B cell (primary cell): Measurements from ENCODE around the gene STK35. TPM values are rescaled to one million over a fixed set of nuclear protein-coding genes. Genes with fewer than 3 reads are reported as not detected.

ENCODE experiments used
- ATAC-seq: fragments of 200-7000 bp; cut with Tn5 transposase; one replicate; pipeline ENCODE4 v1.10.0; 2021; ENCODE audit warnings: low read depth, mild to moderate bottlenecking, moderate number of reproducible peaks, moderate library complexity
- CTCF ChIA-PET: fragments of 350-600 bp; sonication (Branson Sonifier 250); formaldehyde crosslinking; loops from one replicate; lab custom pipeline; 2021; ENCODE audit warnings: antibody characterized with exemption, inconsistent platforms; lab: Charles Lee
- POLR2A ChIA-PET: fragments of 350-600 bp; sonication (Branson Sonifier 250); formaldehyde crosslinking; loops from one replicate; lab custom pipeline; 2021; ENCODE audit warnings: antibody characterized with exemption; lab: Charles Lee
- DNase-seq: peaks from one replicate; pipeline ENCODE4 v3.0.0; 2013
- H2AFZ ChIP-seq: 2 replicates; pipeline ENCODE4 v1.6.1; 2012; ENCODE audit warnings: mild to moderate bottlenecking, low read depth, low read length; ENCODE audit not compliant: insufficient read depth, poor library complexity, severe bottlenecking
- H3K27ac ChIP-seq, 2 donors: 1 replicate in 1 of 2; 2 replicates in 1 of 2; pipeline ENCODE4 v1.5.1; 2012 to 2013; ENCODE audit warnings: low read length in 2 of 2, mild to moderate bottlenecking in 2 of 2, moderate library complexity in 1 of 2
- H3K27me3 ChIP-seq, 4 experiments: fragments of 200-600 bp in 1 of 4; sonication (generic) in 1 of 4; replicated peaks in 1 of 4; 1 replicate in 2 of 4; 2 replicates in 2 of 4; pipeline versions ENCODE4 v1.6.1 to v1.7.0; 2013 to 2016; ENCODE audit warnings: low read length in 3 of 4, mild to moderate bottlenecking in 2 of 4, mixed read lengths in 1 of 4, moderate library complexity in 1 of 4; ENCODE audit not compliant: insufficient read depth in 4 of 4, control insufficient read depth in 3 of 4; ENCODE audit errors: control extremely low read depth in 1 of 4
- H3K36me3 ChIP-seq, 2 experiments: replicated peaks in 1 of 2; 1 replicate in 1 of 2; 2 replicates in 1 of 2; pipeline versions ENCODE4 v1.6.1 to v1.7.1; 2013; ENCODE audit warnings: low read length in 1 of 2; ENCODE audit not compliant: insufficient read depth in 2 of 2, control insufficient read depth in 1 of 2; ENCODE audit errors: control extremely low read depth in 1 of 2, extremely low read depth in 1 of 2
- H3K4me1 ChIP-seq, 2 donors: fragments of 200-600 bp in 1 of 2; sonication (generic) in 1 of 2; 1 replicate in 1 of 2; 2 replicates in 1 of 2; pipeline versions ENCODE4 v1.5.1 to v1.6.1; 2013 to 2017; ENCODE audit warnings: low read length in 2 of 2; ENCODE audit not compliant: control insufficient read depth in 2 of 2, insufficient read depth in 2 of 2
- H3K4me2 ChIP-seq: replicated peaks from 2 replicates; pipeline ENCODE3; 2012; ENCODE audit warnings: mild to moderate bottlenecking, low read depth, low read length; ENCODE audit not compliant: poor library complexity, severe bottlenecking
- H3K4me3 ChIP-seq, 5 experiments: fragments of 200-600 bp in 1 of 5; sonication (generic) in 1 of 5; 1 replicate in 3 of 5; 2 replicates in 2 of 5; pipeline versions ENCODE4 v1.5.1 to v1.7.0; 2011 to 2016; ENCODE audit warnings: low read length in 4 of 5, mild to moderate bottlenecking in 4 of 5, low read depth in 2 of 5, control low read depth in 1 of 5, moderate library complexity in 1 of 5; ENCODE audit not compliant: insufficient read depth in 1 of 5; ENCODE audit errors: control extremely low read depth in 1 of 5, extremely low read depth in 1 of 5
- H3K79me2 ChIP-seq: fragments of 200-600 bp; sonication (generic); one replicate; pipeline ENCODE4 v1.6.0; 2016; ENCODE audit warnings: low read length; ENCODE audit not compliant: control insufficient read depth, insufficient read depth
- H3K9ac ChIP-seq: fragments of 200-600 bp; sonication (generic); 2 replicates; pipeline ENCODE4 v1.6.1; 2017; ENCODE audit warnings: mild to moderate bottlenecking, low read length, moderate library complexity
- H3K9me3 ChIP-seq, 3 donors: one replicate each; pipeline versions ENCODE4 v1.6.1 to v1.7.1; 2013; ENCODE audit warnings: low read length in 2 of 3; ENCODE audit not compliant: control insufficient read depth in 2 of 3, insufficient read depth in 1 of 3; ENCODE audit errors: control extremely low read depth in 1 of 3
- H4K20me1 ChIP-seq: 2 replicates; pipeline ENCODE4 v1.6.0; 2012; ENCODE audit warnings: mild to moderate bottlenecking, low read length; ENCODE audit not compliant: insufficient read depth, control insufficient read depth, poor library complexity, severe bottlenecking
- H3K27ac Mint-ChIP-seq: one replicate; pipeline ENCODE4 v1.8.0; 2021; ENCODE audit warnings: mixed read lengths
- H3K27me3 Mint-ChIP-seq: one replicate; pipeline ENCODE4 v1.8.0; 2021; ENCODE audit warnings: mixed read lengths
- H3K4me1 Mint-ChIP-seq: one replicate; pipeline ENCODE4 v1.8.0; 2021; ENCODE audit warnings: mixed read lengths
- H3K4me3 Mint-ChIP-seq: one replicate; pipeline ENCODE4 v1.8.0; 2021; ENCODE audit warnings: mixed read lengths
- H3K9me3 Mint-ChIP-seq: one replicate; pipeline ENCODE4 v1.8.0; 2022; ENCODE audit warnings: mixed read lengths; ENCODE audit not compliant: insufficient read depth
- CTCF ChIP-seq: fragments of 200-600 bp; IDR thresholded peaks from one replicate; pipeline ENCODE4 v1.8.0; 2022; ENCODE audit warnings: antibody characterized with exemption, mild to moderate bottlenecking
- EZH2 ChIP-seq: IDR thresholded peaks from 2 replicates; pipeline ENCODE4 v1.6.1; 2012; ENCODE audit warnings: borderline replicate concordance, low read depth, mild to moderate bottlenecking, moderate library complexity, low read length; ENCODE audit not compliant: insufficient read depth, poor library complexity, severe bottlenecking
- WGBS: methylation state at CpG from one replicate; pipeline ENCODE4 v1.1.5; 2013; ENCODE audit warnings: missing lambda C conversion rate; ENCODE audit not compliant: insufficient coverage; 5-methylcytosine and 5-hydroxymethylcytosine counted together
- intact Hi-C: fragments of 100-400 bp; cut with micrococcal nuclease; formaldehyde crosslinking; loops from one replicate; pipeline ENCODE4 v1.10.0; 2022
- polyA plus RNA-seq: library from polyadenylated mRNA; depleted of rRNA; stranded (reverse); fragments of >200 nt; gene quantifications from 2 replicates; pipeline ENCODE4 v1.2.3, GENCODE V29; 2012
- total RNA-seq, 2 donors: library from RNA; stranded (reverse); fragments of 120-200 nt in 1 of 2; gene quantifications; 1 replicate in 1 of 2; 2 replicates in 1 of 2; pipeline versions ENCODE4 v1.2.3 to v1.2.4, GENCODE V29; 2013 to 2022

The STK35 gene
- total and polyA plus RNA-seq, 2 donors (not counting 1 experiment from before 2014, with no cell fraction given), result 12.8 to 23.9 TPM

GRCh38 chr20:2137552-2138201 is 36.0 kb downstream of the STK35 start:
- peaks cover 11% of the 10 kb centered on the region for H3K4me1 Mint-ChIP-seq
- no peaks in the 10 kb centered on the region for H3K27me3 ChIP-seq
- no peak overlapping the region for H3K27ac ChIP-seq
- DNase-seq (no peak), ATAC-seq (no peak)
- H3K4me1 ChIP-seq, result peaks cover 0 to 4% of the 10 kb centered on the region in 2 donors
- no peaks in the 10 kb centered on the region for H3K9me3 Mint-ChIP-seq
- peaks cover 98% of the 10 kb centered on the region for H4K20me1 ChIP-seq
- H3K9ac ChIP-seq, result no peak overlapping the region
- H3K79me2 ChIP-seq, result peaks cover 55% of the 10 kb centered on the region
- H3K9me3 ChIP-seq, result no peaks in the 10 kb centered on the region
- WGBS, result 97% methylated on average over 4 of the region's 11 CpGs
- H3K27me3 Mint-ChIP-seq, result no peaks in the 10 kb centered on the region
- H3K4me3 ChIP-seq, result no peak overlapping the region
- H3K4me2 ChIP-seq, result no peak overlapping the region
- CTCF ChIA-PET, result interaction anchor here (1.5 kb wide), 1 partner anchor 17 kb away, joined by 3 read pairs; no protein-coding TSS in a partner anchor
- TF ChIP-seq CTCF (no peak), EZH2 (no peak)
- no peak overlapping the region for H3K27ac Mint-ChIP-seq
- H3K4me3 Mint-ChIP-seq, result no peak overlapping the region
- POLR2A ChIA-PET, result no interaction called here
- H2AFZ ChIP-seq, result no peak overlapping the region
- H3K36me3 ChIP-seq, result peaks cover 0 to 13% of the 10 kb centered on the region in 2 experiments
- intact Hi-C loops, result no loop called here

DNA sequence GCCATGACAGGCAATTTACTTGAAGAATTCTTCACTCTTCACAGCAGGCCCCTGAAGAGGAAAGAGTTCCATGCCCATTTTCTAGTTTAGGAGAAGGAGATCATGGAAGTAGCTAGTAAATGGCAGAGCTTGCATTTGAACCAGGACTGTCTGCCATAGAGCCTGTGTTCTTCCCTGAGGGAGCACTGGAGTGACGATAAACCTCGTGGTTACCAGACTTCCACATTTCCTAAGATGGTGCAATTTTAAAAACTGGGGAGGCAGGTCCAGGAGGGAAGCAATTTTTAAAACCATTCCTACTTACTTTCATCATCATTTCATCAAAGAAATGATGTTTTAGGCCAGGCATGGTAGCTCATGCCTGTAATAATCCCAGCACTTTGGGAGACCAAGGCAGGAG is 36.8 kb downstream of the STK35 start:
- Histone ChIP-seq H4K20me1 (peaks cover 94% of the 10 kb centered on the region), H3K4me2 (no peak overlapping the region), H3K9ac (no peak overlapping the region), H3K79me2 (peaks cover 47% of the 10 kb centered on the region), H3K4me3 (no peak overlapping the region), H3K36me3 (peaks cover 0 to 10% of the 10 kb centered on the region in 2 experiments), H3K27ac (no peak overlapping the region), H3K9me3 (no peaks in the 10 kb centered on the region), H2AFZ (no peak overlapping the region), H3K4me1 (no peaks in the 10 kb centered on the region), H3K27me3 (no peaks in the 10 kb centered on the region)
- ChIA-PET POLR2A (no interaction called here), CTCF (interaction anchor here (1.5 kb wide), 1 partner anchor 16 kb away, joined by 3 read pairs; no protein-coding TSS in a partner anchor)
- Mint-ChIP-seq H3K27me3 (no peaks in the 10 kb centered on the region), H3K9me3 (no peaks in the 10 kb centered on the region), H3K27ac (no peak overlapping the region), H3K4me1 (peaks cover 4% of the 10 kb centered on the region), H3K4me3 (no peak overlapping the region)
- no CpG with 5 or more reads among the region's 2 CpGs for WGBS
- intact Hi-C loops, result no loop called here
- no peak for TF ChIP-seq CTCF
- no peak for TF ChIP-seq EZH2
- ATAC-seq, result no peak
- no peak for DNase-seq
